ENCODE measurements around the gene HS3ST5.

- TF ChIP-seq CTCF (IDR thresholded peaks at IDR 0.05) (no peak), POLR2A (IDR thresholded peaks at IDR 0.05) (no peak), POLR2AphosphoS5 (IDR thresholded peaks at IDR 0.05) (no peak)
These were observed 318.1 kb downstream of the HS3ST5 start for GRCh38 chr6:114024746-114025145.

Measured in stomach (tissue), 4 donors.